ENCODE results near the gene MS4A5.

Gene MS4A5

DNA sequence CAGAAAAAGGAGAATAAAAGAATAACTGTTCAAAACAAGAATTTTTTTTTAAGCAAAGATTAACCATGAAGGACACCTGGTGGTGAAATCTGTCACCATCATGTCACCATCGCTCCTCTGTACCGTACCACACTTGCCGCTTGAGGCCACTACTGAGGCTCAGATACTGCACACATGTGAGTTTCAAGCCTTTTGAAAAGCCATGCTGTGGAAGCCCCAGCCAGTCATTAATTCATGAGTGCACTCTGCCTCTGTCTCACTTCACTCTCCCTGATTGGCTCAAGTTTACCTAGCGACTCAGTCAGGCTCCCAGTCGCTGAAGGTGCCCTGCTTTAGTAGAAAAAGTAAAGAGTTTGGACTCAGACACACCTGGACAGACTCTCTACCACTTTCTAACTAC is 56.6 kb downstream of the MS4A5 start:
- no peak for DNase-seq

DNA sequence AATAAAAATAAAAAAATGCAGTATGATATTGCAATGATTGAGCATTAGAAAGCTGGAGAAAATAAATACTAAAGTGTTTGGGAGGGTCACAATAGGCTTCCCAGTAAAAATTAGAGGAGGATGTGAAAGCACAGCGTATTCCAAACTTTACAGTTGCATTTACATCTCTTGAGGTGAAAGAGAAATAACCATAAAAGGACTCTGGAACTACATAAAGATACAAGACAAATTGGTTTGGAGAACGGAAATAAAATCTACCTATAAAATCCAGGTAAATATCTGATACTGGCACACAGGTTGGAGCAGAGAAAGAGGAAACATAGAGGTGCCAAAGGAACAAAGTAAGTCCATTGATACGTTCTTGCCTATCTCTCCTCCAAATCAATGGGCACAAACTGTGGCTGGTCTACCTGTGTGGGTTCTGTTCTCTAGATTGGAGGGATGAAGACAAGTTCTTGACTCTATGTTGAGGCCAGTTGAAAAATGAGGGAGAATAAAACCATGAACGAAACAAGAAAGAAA is 63.2 kb downstream of the MS4A5 start, which contains the start of gene MS4A12:
TSS of gene MS4A12 (plus strand) at position 291 of the 522 bp plus-strand sequence. CDS start 4,541 bp downstream, outside the sequence.
- DNase-seq: no peak

DNA sequence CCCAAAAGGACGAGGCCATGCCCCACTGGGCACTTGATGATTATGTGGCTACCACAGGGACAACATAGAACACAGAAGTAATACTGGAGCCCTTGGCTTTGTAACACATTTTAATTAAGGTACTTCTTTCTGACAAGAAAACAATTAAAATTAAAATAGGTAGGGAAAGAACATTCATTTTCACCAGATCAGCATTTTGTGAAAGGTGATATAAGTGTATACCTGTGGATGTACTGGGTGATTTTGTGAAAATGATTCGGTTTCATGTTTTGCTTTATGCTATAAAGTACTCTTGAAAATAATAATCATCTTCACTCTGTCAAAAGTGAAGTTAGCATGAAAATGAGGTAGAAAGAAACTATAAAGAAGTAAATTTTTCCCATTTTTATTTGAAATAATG is 64.1 kb downstream of the MS4A5 start:
- no peak for DNase-seq
